Neutrophil (primary cell): ENCODE data around the gene AGAP1.
"Not testable (repeated sequence)": the region's sequence is repeated elsewhere in the genome, so short reads cannot be mapped to it uniquely, and the experiment has no call there.

Experiments
- H3K27ac ChIP-seq: fragments of 200-600 bp; sonication (generic); 2 replicates; pipeline ENCODE4 v1.5.1; 2016; ENCODE audit warnings: mild to moderate bottlenecking, moderate library complexity
- H3K27me3 ChIP-seq: fragments of 200-600 bp; sonication (generic); 2 replicates; pipeline ENCODE4 v1.6.0; 2016; ENCODE audit warnings: mild to moderate bottlenecking
- H3K36me3 ChIP-seq: fragments of 200-600 bp; sonication (generic); 2 replicates; pipeline ENCODE4 v1.5.1; 2017
- H3K4me1 ChIP-seq, 2 experiments: fragments of 200-600 bp in 1 of 2; sonication (generic) in 1 of 2; 1 replicate in 1 of 2; 2 replicates in 1 of 2; pipeline versions ENCODE4 v1.5.1 to v1.6.1; 2013 to 2016; ENCODE audit warnings: low read depth in 1 of 2, low read length in 1 of 2, mild to moderate bottlenecking in 1 of 2, moderate library complexity in 1 of 2; ENCODE audit not compliant: control insufficient read depth in 1 of 2, insufficient read depth in 1 of 2
- H3K4me3 ChIP-seq, 2 experiments: fragments of 200-600 bp in 1 of 2; sonication (generic) in 1 of 2; 1 replicate in 1 of 2; 2 replicates in 1 of 2; pipeline ENCODE4 v1.5.1; 2013 to 2016; ENCODE audit warnings: low read depth in 1 of 2, low read length in 1 of 2, mild to moderate bottlenecking in 1 of 2, moderate library complexity in 1 of 2
- H3K9me3 ChIP-seq: fragments of 200-600 bp; sonication (generic); 2 replicates; pipeline ENCODE4 v1.5.1; 2016
- TF ChIP-seq, protein P1 (sequence below): fragments of 200-600 bp; sonication (generic); IDR thresholded peaks from 2 replicates; pipeline ENCODE4 v1.5.1; 2016; ENCODE audit warnings: antibody characterized with exemption

AGAP1 gene

DNA sequence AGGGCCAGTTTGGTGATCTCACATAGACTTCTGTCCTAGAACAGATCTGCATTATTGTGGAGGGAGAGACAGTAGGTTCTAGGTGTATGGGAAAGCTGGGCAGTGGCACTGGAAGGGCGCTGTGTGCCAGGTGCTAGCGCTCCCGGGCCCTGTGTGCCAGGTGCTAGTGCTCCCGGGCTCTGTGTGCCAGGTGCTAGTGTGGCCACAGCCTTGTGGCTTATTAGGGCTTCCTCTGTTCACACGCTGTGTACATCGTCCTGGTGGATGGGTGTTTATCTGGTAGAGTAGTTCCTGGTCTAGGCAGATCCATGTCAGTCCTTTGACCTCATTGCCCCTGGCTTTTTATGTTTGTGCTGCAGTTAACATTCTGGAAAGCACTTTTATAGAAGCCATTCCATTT is 263.4 kb downstream of the AGAP1 start:
- Histone ChIP-seq H3K27ac (no peak overlapping the region), H3K27me3 (no peaks in the 10 kb centered on the region), H3K4me1 (no peaks in the 10 kb centered on the region), H3K36me3 (no peaks in the 10 kb centered on the region), H3K9me3 (no peaks in the 10 kb centered on the region), H3K4me3 (no peak overlapping the region)
- TF ChIP-seq, protein P1, sequence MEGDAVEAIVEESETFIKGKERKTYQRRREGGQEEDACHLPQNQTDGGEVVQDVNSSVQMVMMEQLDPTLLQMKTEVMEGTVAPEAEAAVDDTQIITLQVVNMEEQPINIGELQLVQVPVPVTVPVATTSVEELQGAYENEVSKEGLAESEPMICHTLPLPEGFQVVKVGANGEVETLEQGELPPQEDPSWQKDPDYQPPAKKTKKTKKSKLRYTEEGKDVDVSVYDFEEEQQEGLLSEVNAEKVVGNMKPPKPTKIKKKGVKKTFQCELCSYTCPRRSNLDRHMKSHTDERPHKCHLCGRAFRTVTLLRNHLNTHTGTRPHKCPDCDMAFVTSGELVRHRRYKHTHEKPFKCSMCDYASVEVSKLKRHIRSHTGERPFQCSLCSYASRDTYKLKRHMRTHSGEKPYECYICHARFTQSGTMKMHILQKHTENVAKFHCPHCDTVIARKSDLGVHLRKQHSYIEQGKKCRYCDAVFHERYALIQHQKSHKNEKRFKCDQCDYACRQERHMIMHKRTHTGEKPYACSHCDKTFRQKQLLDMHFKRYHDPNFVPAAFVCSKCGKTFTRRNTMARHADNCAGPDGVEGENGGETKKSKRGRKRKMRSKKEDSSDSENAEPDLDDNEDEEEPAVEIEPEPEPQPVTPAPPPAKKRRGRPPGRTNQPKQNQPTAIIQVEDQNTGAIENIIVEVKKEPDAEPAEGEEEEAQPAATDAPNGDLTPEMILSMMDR = no peak

DNA sequence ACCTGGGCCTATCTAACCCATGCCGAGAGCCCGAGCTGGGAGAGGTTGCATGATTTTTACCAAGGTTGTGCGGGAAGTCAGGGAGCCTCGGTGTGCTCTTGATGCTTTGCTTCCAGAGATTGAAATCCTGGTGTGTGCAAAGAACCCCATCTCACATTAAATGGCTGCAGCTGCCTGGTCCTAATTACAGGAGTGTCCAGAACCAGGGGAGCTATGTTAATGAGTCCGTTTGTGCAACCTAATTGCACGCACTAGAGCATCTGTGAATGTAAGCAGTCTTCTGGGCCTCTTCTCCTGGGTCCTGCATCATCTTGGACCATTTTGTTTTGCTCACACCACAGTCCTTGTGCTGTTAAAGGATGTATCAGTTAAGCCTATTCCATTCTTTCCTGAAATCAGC is 263.8 kb downstream of the AGAP1 start:
- H3K36me3 ChIP-seq = no peaks in the 10 kb centered on the region
- no peak overlapping the region for H3K27ac ChIP-seq
- H3K27me3 ChIP-seq = no peaks in the 10 kb centered on the region
- H3K4me3 ChIP-seq = no peak overlapping the region
- H3K9me3 ChIP-seq = no peaks in the 10 kb centered on the region
- H3K4me1 ChIP-seq = no peaks in the 10 kb centered on the region
- TF ChIP-seq, protein P1 = no peak

DNA sequence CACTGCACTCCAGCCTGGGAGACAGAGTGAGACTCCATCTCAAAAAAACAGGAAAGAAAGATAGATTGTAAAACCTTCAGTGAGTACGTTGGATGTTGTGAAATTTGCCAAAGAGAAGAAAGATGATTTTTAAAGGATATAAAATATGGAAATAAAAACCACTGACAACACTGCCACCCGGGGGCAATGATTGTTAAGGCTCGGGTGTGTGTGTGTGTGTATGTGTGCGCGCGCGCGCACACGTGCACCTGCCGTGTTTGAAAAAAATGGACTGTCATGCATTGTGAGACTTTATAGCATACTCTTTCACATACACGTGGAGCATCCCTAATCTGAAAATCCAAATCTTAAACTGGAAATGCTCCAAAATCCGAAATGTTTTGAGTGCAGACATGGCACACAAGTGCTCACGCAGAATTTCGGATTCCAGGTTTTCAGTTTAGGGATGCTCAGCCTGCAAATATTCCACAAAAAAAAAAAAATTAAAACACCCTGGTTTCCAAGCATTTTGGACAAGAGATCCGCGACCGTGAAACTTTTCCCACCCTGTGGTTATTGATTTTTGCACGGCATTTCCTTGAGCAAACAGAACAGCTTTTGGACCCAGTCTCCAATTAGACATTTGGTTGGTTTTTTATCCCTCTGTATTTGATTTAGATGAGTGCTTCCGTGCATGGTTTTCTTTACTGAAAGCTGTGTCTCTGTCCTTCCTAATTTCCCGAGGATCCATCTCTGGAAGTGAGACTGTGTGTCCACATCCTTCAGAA is 269.2 kb downstream of the AGAP1 start:
- H3K27ac ChIP-seq = no peak overlapping the region
- TF ChIP-seq, protein P1 = no peak
- no peaks in the 10 kb centered on the region for H3K36me3 ChIP-seq
- no peaks in the 10 kb centered on the region for H3K9me3 ChIP-seq
- no peaks in the 10 kb centered on the region for H3K4me1 ChIP-seq
- H3K27me3 ChIP-seq = no peaks in the 10 kb centered on the region
- H3K4me3 ChIP-seq = no peak overlapping the region

DNA sequence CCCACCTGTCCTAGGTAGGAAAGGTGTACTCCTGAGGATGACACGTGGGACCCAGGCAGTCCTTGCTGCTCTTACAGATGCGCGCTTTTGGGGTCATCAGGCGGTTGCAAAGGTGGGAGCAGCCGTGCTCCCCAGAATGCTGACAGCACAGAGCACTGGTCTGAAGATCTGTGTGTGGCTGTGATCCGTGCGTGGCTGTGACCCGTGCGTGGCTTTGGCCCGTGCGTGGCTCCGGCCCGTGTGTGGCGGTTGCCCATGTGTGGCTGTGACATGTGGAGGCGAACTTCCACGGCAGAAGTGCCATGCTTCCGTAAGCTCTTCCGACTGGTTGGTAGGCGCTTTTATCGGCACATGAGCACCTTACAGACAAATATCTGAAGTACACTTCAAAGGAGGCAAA is 270.0 kb downstream of the AGAP1 start:
- no peaks in the 10 kb centered on the region for H3K4me1 ChIP-seq
- no peaks in the 10 kb centered on the region for H3K36me3 ChIP-seq
- H3K27ac ChIP-seq = no peak overlapping the region
- TF ChIP-seq, protein P1 = no peak
- H3K4me3 ChIP-seq = no peak overlapping the region
- H3K27me3 ChIP-seq = no peaks in the 10 kb centered on the region
- H3K9me3 ChIP-seq = no peaks in the 10 kb centered on the region

DNA sequence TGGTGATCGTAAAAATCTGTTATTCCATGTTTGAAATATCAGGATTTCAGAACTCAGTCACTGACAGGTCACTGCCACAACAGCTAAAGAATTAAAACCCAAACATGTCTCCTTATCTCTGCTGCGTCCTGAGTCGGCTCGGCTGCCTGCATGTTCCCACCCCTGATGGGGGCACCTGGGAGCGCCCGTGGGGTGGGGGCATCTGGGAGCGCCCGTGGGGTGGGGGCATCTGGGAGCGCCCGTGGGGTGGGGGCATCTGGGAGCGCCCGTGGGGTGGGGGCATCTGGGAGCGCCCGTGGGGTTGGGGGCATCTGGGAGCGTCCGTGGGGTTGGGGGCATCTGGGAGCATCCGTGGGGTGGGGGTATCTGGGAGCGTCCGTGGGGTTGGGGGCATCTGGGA is 270.6 kb downstream of the AGAP1 start:
- not testable (repeated sequence) for H3K4me1 ChIP-seq, H3K9me3 ChIP-seq, H3K27ac ChIP-seq, H3K27me3 ChIP-seq, H3K4me3 ChIP-seq, H3K36me3 ChIP-seq

DNA sequence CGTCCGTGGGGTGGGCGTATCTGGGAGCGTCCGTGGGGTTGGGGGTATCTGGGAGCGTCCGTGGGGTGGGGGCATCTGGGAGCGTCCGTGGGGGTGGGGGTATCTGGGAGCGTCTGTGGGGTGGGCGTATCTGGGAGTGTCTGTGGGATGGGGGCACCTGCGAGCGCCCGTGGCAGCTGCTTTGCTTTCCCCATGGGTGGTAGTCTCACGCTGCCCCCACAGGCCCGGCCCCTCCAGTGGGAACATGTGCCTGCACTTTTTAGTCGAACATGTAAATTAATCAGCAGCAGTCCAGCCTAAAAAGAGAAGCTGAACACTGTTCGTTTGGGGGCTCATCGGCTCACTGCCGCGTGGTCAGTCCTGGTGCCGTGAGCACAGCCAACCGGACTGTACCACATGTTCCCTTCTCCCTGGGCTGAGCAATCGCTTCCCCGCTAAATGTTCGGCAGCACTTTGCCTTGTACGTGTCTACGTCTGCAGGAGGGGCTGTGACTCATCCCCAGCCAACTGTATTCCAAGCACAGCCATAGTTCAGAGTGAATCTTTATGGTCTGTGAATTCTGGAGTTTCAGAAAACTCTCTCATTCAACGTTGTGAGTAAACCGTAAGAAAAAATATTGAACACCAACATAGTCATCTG is 271.5 kb downstream of the AGAP1 start:
- H3K27ac ChIP-seq = no peak overlapping the region
- TF ChIP-seq, protein P1 = no peak
- no peaks in the 10 kb centered on the region for H3K4me1 ChIP-seq
- H3K27me3 ChIP-seq = no peaks in the 10 kb centered on the region
- H3K4me3 ChIP-seq = no peak overlapping the region
- H3K36me3 ChIP-seq = no peaks in the 10 kb centered on the region
- no peaks in the 10 kb centered on the region for H3K9me3 ChIP-seq
